HG03045 (cell line): ENCODE data around the gene LPCAT3.

Experiments
- ATAC-seq: cut with Tn5 transposase; IDR thresholded peaks from one replicate; pipeline ENCODE4 v1.9.1; 2021; ENCODE audit warnings: mild to moderate bottlenecking, moderate library complexity; ENCODE audit not compliant: unreplicated experiment

Gene LPCAT3

GRCh38 chr12:6954316-6955107, 63.8 kb downstream of the LPCAT3 start:
- ATAC-seq: no peak

- peak; percentile 55 for ATAC-seq
Measured at GRCh38 chr12:6953442-6954315, 64.6 kb downstream of the LPCAT3 start.

DNA sequence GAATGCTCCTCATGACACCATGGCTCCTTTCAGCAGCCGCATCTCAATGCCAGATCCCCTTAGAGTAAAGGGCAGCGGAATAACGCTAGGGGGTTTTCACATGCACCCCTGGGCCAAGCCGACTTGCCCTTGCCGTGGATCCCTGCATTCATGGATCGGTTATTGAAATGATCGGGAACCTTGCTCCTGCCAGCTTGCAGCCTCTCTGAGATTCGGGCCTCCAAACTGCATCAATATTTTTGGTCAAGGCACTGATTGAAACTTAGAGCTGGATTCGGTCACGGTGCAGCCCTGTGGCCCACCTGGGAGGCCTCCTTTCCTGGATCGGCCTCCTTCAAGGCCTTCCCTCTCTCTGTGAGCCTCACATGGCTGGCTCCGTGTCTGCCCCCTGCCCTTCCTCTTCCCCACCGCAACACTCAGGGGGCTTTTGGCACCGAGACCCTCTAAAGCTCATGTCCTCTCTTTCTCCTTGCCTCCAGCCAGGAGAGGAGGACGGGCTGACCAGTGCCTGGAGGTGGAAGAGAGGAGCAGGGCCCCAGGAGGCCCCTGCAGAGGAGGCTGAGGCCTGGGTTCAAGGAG, 65.3 kb downstream of the LPCAT3 start:
- no peak for ATAC-seq

GRCh38 chr12:6952121-6952862, 66.0 kb downstream of the LPCAT3 start:
- no peak for ATAC-seq

- ATAC-seq: no peak
Measured at GRCh38 chr12:6951551-6952120, 66.6 kb downstream of the LPCAT3 start.

- ATAC-seq: no peak
Measured at GRCh38 chr12:6950811-6951540, 67.3 kb downstream of the LPCAT3 start, which contains the start of gene PTPN6. Gene PTPN6 (plus strand): TSS chr12:6951356. CDS start chr12:6951513, 157 bp downstream.

DNA sequence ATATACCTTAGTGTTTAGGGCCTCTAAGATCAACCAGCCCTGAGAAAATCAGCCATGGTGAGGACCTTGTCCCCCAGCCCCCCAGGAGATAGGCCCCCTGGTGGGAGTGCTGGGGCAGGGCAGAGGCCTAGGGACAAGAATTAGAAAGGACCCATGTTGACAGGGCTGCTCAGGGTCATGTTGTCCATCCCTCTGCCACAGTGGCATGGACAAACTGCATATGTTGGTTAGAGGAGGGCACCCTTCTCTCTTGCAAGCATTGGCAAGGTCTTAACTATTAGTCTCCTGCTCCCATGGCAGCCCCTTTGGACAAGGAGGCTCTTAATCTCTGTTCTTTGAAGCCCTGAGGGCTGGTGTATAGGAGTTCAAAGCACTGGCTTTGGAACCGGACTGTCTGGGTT, 67.9 kb downstream of the LPCAT3 start:
- ATAC-seq: no peak

DNA sequence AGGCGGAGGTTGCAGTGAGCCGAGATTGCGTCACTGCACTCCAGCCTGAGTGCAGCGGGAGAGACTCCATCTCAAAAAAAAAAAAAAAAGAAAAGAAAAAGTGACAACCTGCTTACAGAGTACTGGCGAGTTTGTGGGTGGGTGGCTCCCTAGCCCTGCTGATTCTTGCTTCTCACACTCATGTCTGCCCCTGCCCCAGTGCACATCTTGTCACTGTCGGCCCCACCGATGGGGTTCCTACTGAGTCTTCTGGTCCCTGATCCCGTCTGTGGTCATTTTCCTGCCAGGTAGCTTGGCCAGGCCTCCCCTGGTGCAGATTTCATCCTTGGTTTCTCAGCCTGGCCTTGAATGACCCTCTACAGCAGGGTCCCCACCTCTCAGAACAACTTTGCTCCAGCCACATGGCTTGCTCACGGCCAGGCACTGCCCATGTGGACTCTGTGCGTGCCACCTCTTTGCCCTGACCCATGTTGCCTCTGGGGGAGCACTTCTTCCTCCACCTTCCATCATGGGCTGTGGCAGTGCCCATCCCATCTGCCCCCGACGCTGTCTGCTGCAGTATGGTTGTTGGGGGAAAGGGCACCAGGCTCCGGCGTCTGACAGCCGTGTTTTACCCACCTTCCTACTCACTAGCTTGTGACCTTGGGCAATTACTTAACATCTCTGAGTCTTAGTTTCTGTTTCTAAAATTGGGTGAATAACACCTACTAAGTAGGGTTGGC, 69.2 kb downstream of the LPCAT3 start:
- no peak for ATAC-seq

GRCh38 chr12:6947615-6948014, 70.7 kb downstream of the LPCAT3 start:
- ATAC-seq: no peak

DNA sequence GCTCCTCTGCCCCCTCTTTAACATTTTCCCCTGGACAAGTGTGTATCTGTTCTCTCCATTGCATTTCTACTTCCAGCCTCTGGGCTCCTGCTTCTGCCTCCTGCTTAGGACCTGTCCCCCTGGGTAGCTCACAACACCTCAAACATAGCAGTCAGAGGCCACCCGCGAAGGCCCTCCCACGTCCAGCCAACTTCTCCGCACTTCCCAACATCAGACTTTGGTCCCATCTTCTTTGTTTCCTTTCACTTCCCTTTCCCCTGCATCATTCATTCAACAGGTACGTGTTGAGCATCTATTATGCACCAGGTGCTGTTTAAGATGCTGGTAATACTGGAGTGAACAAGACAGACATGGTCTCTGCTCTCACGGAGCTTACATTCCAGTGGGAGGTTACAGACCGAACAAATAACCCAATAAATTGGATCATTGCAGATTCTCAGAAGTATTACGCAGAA, 71.3 kb downstream of the LPCAT3 start:
- ATAC-seq: no peak

GRCh38 chr12:6946033-6946919, 72.0 kb downstream of the LPCAT3 start:
- peak; percentile 27 for ATAC-seq

DNA sequence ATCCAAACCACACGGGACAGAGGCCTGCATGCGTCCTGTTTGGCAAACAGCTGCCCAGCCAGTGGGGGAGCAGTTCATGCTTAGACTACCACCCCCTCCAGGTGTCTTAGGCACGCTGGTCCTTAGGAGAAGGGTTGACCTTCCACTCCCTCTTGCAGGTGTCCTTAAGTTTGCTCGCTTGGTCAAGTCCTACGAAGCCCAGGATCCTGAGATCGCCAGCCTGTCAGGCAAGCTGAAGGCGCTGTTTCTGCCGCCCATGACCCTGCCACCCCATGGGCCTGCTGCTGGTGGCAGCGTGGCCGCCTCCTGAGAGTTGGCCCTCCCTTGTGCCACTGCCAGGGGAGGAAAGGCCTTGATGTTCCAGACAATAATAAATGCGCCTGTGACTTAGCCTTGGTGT, 72.7 kb downstream of the LPCAT3 start:
- ATAC-seq: no peak

DNA sequence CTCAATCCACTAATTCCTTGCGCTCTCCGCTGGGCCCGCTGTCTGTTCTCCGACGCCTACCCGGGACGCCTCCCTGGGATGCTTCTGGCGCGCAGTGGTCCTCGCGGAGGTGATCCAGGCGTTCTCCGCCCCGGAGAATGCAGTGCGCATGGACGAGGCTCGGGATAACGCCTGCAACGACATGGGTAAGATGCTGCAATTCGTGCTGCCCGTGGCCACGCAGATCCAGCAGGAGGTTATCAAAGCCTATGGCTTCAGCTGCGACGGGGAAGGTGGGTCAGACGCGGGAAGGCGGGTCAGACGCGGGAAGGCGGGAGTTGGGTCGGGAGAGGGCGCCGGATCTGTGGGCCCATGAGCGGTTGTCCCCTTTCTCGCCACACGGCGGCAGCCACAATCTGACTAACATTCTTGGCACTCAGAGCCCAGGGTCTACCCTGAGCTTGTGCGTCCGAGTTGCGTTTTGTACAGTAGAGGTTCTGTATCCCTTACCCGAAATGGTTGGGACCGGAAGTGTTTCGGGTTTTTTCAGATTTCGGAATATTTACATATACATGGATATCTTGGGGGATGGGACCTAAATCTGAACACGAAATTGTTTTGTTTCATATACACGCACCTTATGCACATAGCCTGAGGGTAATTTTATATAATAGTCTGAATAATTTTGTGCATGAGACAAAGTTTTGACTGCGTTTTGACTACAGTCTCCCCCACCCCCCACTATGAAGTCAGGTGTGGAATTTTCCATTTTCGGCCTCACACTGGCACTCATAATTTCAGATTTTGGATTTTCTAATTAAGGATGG, 73.7 kb downstream of the LPCAT3 start:
- peak; percentile 39 for ATAC-seq

DNA sequence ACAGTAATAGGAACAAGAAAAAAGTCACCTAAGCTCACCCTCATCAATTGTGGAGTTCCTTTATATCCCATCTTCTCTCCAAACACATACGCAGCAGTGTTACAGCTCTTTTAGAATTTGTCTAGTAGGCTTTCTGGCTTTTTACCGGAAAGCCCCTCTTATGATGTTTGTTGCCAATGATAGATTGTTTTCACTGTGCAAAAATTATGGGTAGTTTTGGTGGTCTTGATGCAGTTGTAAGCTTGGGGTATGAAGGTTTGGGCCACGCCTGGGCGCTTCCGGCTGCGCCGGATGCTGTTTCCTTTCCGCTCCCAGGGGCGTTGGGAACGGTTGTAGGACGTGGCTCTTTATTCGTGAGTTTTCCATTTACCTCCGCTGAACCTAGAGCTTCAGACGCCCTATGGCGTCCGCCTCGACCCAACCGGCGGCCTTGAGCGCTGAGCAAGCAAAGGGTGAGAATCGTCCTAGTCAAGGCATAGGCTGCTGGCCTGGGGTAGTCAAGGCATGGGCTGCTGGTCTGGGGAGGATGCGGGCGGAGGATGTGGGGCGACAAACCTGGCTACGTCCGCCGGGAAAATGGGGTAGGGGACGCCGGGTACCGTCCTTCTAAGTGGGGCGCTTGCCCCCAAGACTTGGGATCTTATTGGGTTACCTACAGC, 74.4 kb downstream of the LPCAT3 start, which contains the start of the genes C12orf57 and RNU7-1:
TSS of gene C12orf57 (plus strand) at position 301 of the 659 bp plus-strand sequence. CDS start at position 401, 100 bp downstream.
TSS of gene RNU7-1 (plus strand) at position 95 of the 659 bp plus-strand sequence.
- peak; percentile 43 for ATAC-seq

DNA sequence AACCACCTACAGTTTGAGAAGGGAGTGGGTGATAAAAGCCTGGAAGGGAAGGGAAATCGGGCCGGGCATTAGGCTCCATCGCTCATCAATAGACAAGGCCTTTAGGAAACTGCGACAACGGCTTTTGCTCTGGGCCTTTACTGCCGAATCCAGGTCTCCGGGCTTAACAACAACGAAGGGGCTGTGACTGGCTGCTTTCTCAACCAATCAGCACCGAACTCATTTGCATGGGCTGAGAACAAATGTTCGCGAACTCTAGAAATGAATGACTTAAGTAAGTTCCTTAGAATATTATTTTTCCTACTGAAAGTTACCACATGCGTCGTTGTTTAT, 74.9 kb downstream of the LPCAT3 start:
- ATAC-seq: peak; percentile 22

DNA sequence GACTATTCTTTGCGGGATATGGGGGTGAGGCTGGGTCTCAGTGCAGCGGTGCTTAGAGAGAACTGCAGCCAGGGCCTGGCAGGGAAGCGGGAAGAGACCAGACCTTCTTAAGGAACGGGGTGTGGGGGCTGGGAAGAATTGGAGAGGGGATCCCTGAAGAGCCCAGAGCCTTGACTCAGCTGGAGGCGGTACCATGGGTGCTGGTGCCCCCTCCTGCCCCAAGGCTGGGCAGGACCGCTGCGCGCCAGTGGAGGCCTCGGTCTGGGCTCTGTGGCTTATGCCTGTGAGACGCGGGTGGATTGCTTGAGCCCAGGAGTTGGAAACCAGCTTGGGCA, 76.0 kb downstream of the LPCAT3 start:
- no peak for ATAC-seq

- ATAC-seq: no peak
Measured at GRCh38 chr12:6941782-6942181, 76.5 kb downstream of the LPCAT3 start.
